PFSK-1 (cell line): ENCODE data around the gene NUFIP2.

Experiments
- POLR2AphosphoS5 ChIP-seq: IDR thresholded peaks from 2 replicates; pipeline ENCODE4 v1.6.1; 2012; ENCODE audit warnings: low read depth, mild to moderate bottlenecking, control low read depth, low read length, moderate library complexity
- SIN3A ChIP-seq: IDR thresholded peaks from 2 replicates; pipeline ENCODE4 v1.6.1; 2012; ENCODE audit warnings: mild to moderate bottlenecking, low read length, moderate library complexity, borderline replicate concordance; ENCODE audit not compliant: insufficient read depth
- TAF1 ChIP-seq: IDR thresholded peaks from 2 replicates; pipeline ENCODE4 v1.6.1; 2012; ENCODE audit warnings: low read length, control low read depth, borderline replicate concordance; ENCODE audit not compliant: insufficient read depth
- TF ChIP-seq, protein P1 (sequence below), 2 experiments: IDR thresholded peaks; 2 replicates each; pipeline versions ENCODE4 v1.6.1 to v1.8.0; 2011 to 2012; ENCODE audit warnings: low read depth in 2 of 2, low read length in 2 of 2, control low read depth in 1 of 2, inconsistent platforms in 1 of 2, mild to moderate bottlenecking in 1 of 2, moderate library complexity in 1 of 2; ENCODE audit not compliant: insufficient read depth in 1 of 2

DNA sequence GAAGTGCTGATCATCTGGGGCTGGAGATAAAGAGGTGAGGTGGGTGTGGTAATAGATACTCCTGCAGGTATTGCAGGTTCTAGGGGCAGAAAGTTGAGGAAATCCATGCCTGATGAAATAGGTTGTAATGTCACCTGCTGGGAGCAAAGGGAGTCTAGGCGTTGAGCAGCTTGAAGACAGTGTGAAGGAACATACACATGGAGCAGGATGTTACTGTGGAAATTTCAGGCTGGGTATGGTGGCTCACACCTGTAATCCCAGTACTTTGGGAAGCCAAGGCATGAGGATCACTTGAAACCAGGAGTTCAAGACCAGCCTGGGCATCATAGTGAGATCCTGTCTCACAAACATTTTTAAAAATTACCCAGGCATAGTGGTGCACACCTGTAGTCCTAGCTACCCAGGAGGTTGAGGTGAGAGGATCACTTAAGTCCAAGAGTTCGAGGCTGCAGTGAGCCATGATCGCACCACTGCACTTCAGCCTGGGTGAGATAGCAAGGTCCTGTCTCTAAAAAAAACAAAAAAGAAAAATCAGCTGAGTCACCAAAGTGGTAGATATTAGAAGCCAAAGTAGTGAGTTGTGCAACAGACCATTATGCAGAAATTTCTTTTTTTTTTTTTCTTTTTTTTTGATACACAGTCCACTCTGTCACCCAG is 56.3 kb downstream of the NUFIP2 start:
- no peak for TF ChIP-seq SIN3A
- no peak for TF ChIP-seq POLR2AphosphoS5
- TF ChIP-seq, protein P1, sequence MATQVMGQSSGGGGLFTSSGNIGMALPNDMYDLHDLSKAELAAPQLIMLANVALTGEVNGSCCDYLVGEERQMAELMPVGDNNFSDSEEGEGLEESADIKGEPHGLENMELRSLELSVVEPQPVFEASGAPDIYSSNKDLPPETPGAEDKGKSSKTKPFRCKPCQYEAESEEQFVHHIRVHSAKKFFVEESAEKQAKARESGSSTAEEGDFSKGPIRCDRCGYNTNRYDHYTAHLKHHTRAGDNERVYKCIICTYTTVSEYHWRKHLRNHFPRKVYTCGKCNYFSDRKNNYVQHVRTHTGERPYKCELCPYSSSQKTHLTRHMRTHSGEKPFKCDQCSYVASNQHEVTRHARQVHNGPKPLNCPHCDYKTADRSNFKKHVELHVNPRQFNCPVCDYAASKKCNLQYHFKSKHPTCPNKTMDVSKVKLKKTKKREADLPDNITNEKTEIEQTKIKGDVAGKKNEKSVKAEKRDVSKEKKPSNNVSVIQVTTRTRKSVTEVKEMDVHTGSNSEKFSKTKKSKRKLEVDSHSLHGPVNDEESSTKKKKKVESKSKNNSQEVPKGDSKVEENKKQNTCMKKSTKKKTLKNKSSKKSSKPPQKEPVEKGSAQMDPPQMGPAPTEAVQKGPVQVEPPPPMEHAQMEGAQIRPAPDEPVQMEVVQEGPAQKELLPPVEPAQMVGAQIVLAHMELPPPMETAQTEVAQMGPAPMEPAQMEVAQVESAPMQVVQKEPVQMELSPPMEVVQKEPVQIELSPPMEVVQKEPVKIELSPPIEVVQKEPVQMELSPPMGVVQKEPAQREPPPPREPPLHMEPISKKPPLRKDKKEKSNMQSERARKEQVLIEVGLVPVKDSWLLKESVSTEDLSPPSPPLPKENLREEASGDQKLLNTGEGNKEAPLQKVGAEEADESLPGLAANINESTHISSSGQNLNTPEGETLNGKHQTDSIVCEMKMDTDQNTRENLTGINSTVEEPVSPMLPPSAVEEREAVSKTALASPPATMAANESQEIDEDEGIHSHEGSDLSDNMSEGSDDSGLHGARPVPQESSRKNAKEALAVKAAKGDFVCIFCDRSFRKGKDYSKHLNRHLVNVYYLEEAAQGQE (IDR thresholded peaks at IDR 0.05; ENCODE audit: insufficient read depth in 1 of 2, low read depth in 2 of 2, low read length in 2 of 2) = no peak
- TF ChIP-seq TAF1 = no peak
